ENCODE results near the gene DRG1.
"Not testable (repeated sequence)": the region's sequence is repeated elsewhere in the genome, so short reads cannot be mapped to it uniquely, and the experiment has no call there.

Gene DRG1

GRCh38 chr22:31399211-31400022 lies at the start of gene DRG1:
DRG1 (plus strand) TSS chr22:31399604; CDS start chr22:31399684, 80 bp downstream.
- peak; percentile 96 for DNase-seq

GRCh38 chr22:31349960-31350359 lies 49.4 kb upstream of the DRG1 start:
- DNase-seq: no peak

- no peak for DNase-seq
Observed at GRCh38 chr22:31350410-31350863, 49.0 kb upstream of the DRG1 start.

GRCh38 chr22:31354515-31354914 lies 44.9 kb upstream of the DRG1 start:
- no peak for DNase-seq

GRCh38 chr22:31360029-31360428 lies 39.4 kb upstream of the DRG1 start:
- DNase-seq: no peak

- no peak for DNase-seq
Observed at GRCh38 chr22:31361743-31362142, 37.7 kb upstream of the DRG1 start.

GRCh38 chr22:31363885-31364465 lies 35.4 kb upstream of the DRG1 start:
- no peak for DNase-seq

GRCh38 chr22:31367426-31367825 lies 32.0 kb upstream of the DRG1 start:
- no peak for DNase-seq

GRCh38 chr22:31377612-31378011 lies 21.8 kb upstream of the DRG1 start:
- DNase-seq: no peak

- DNase-seq: no peak
Observed at GRCh38 chr22:31378123-31378522, 21.3 kb upstream of the DRG1 start.

- DNase-seq: not testable (repeated sequence)
Observed at GRCh38 chr22:31378651-31379050, 20.8 kb upstream of the DRG1 start.

- DNase-seq: peak in 1 of 2 donors; percentile 12
Observed at GRCh38 chr22:31393893-31394292, 5.5 kb upstream of the DRG1 start.

GRCh38 chr22:31394326-31394725 lies 5.1 kb upstream of the DRG1 start:
- no peak for DNase-seq

GRCh38 chr22:31398231-31398630 lies 1.2 kb upstream of the DRG1 start:
- DNase-seq: no peak

- no peak for DNase-seq
Observed at GRCh38 chr22:31400023-31400397, 606 bp downstream of the DRG1 start.

- not testable (repeated sequence) for DNase-seq
Observed at GRCh38 chr22:31402350-31402749, 2.9 kb downstream of the DRG1 start.

- no peak for DNase-seq
Observed at GRCh38 chr22:31425331-31426050, 26.1 kb downstream of the DRG1 start.

GRCh38 chr22:31431950-31432349 lies 32.5 kb downstream of the DRG1 start:
- no peak for DNase-seq

GRCh38 chr22:31436132-31436531 lies 36.7 kb downstream of the DRG1 start:
- DNase-seq: no peak

- no peak for DNase-seq
Observed at GRCh38 chr22:31439808-31440207, 40.4 kb downstream of the DRG1 start.

GRCh38 chr22:31440681-31441080 lies 41.3 kb downstream of the DRG1 start:
- DNase-seq: no peak

- DNase-seq: no peak
Observed at GRCh38 chr22:31441652-31442051, 42.2 kb downstream of the DRG1 start.

- DNase-seq: no peak
Observed at GRCh38 chr22:31442768-31443489, 43.5 kb downstream of the DRG1 start.

Measured in CD4-positive, alpha-beta T cell treated with Interleukin-4 for 1 hour (primary cell).